ENCODE results near the gene ISG15. TPM values are rescaled to one million over a fixed set of nuclear protein-coding genes. Genes with fewer than 3 reads are reported as not detected.

Gene ISG15
- total and polyA plus RNA-seq, 9 of the 15 experiments (the other 6 are each of a cell fraction or from before 2014, with no cell fraction given), result 0.40 to 58.3 (median 12.2) TPM

DNA sequence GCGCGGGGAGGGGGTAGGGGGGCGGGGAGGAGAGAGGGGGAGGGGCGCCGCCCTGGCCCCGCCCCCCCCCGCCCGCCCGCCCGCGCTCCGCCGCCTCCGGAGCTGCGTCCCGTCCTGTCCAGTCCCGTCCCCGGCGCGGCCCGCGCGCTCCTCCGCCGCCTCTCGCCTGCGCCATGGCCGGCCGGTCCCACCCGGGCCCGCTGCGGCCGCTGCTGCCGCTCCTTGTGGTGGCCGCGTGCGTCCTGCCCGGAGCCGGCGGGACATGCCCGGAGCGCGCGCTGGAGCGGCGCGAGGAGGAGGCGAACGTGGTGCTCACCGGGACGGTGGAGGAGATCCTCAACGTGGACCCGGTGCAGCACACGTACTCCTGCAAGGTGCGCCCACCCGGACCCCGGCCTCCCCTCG, 6.7 kb downstream of the ISG15 start, which contains the start of gene AGRN (continued):
- peak in 1 of 2 experiments; percentile 83; a peak in 2 of 4 replicates for TF ChIP-seq NONO (IDR thresholded peaks at IDR 0.05; ENCODE audit: low read depth in 2 of 2, low read length in 1 of 2)
- TF ChIP-seq PTRF (tag; IDR thresholded peaks at IDR 0.05), result no peak
- peak; percentile 27 for TF ChIP-seq CXXC5 (CRISPR knock-in tag; IDR thresholded peaks at IDR 0.05)
- no peak for TF ChIP-seq PRMT5 (CRISPR knock-in tag; IDR thresholded peaks at IDR 0.05)
- TF ChIP-seq ZNF445 (CRISPR knock-in tag; IDR thresholded peaks at IDR 0.05; ENCODE audit: low read depth), result no peak
- no peak for TF ChIP-seq ZNF3 (CRISPR knock-in tag; IDR thresholded peaks at IDR 0.05)
- TF ChIP-seq, protein P1, sequence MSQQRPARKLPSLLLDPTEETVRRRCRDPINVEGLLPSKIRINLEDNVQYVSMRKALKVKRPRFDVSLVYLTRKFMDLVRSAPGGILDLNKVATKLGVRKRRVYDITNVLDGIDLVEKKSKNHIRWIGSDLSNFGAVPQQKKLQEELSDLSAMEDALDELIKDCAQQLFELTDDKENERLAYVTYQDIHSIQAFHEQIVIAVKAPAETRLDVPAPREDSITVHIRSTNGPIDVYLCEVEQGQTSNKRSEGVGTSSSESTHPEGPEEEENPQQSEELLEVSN (IDR thresholded peaks at IDR 0.05; ENCODE audit: borderline replicate concordance in 1 of 2, extremely low read depth in 1 of 2, insufficient read depth in 1 of 2, insufficient read length in 1 of 2, low read depth in 1 of 2, low read length in 1 of 2, poor library complexity in 1 of 2, severe bottlenecking in 1 of 2), result peak; percentile 51 to 81
- no peak for TF ChIP-seq FOSL1 (tag; conservative IDR thresholded peaks at IDR 0.05)
- TF ChIP-seq PRPF4 (IDR thresholded peaks at IDR 0.05; ENCODE audit: insufficient read depth, low read depth, low read length, poor library complexity, severe bottlenecking), result no peak
- TF ChIP-seq MYC (IDR thresholded peaks at IDR 0.05; ENCODE audit: low read depth, low read length), result 0 out of 2 replicates have a peak, but pooled peaks have one; percentile 27
- no peak for TF ChIP-seq MYC (CRISPR knock-in tag; IDR thresholded peaks at IDR 0.05; ENCODE audit: borderline replicate concordance, low read depth)
- TF ChIP-seq, protein P2, sequence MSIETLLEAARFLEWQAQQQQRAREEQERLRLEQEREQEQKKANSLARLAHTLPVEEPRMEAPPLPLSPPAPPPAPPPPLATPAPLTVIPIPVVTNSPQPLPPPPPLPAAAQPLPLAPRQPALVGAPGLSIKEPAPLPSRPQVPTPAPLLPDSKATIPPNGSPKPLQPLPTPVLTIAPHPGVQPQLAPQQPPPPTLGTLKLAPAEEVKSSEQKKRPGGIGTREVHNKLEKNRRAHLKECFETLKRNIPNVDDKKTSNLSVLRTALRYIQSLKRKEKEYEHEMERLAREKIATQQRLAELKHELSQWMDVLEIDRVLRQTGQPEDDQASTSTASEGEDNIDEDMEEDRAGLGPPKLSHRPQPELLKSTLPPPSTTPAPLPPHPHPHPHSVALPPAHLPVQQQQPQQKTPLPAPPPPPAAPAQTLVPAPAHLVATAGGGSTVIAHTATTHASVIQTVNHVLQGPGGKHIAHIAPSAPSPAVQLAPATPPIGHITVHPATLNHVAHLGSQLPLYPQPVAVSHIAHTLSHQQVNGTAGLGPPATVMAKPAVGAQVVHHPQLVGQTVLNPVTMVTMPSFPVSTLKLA (conservative IDR thresholded peaks at IDR 0.05), result no peak
- TF ChIP-seq ZNF121 (CRISPR knock-in tag; conservative IDR thresholded peaks at IDR 0.05), result no peak
- TF ChIP-seq HDAC2 (IDR thresholded peaks at IDR 0.05), result no peak
- no peak for TF ChIP-seq MCM2 (IDR thresholded peaks at IDR 0.05; ENCODE audit: low read depth)
- TF ChIP-seq ZNF79 (CRISPR knock-in tag; IDR thresholded peaks at IDR 0.05; ENCODE audit: low read depth), result no peak
- no peak for TF ChIP-seq IRF2 (CRISPR knock-in tag; IDR thresholded peaks at IDR 0.05)
- TF ChIP-seq SRSF9 (IDR thresholded peaks at IDR 0.05; ENCODE audit: borderline replicate concordance, low read depth, low read length), result no peak
- TF ChIP-seq SAFB2 (IDR thresholded peaks at IDR 0.05; ENCODE audit: borderline replicate concordance, low read depth, low read length, severe bottlenecking), result no peak
- TF ChIP-seq TCF7L2 (IDR thresholded peaks at IDR 0.05; ENCODE audit: low read depth, low read length), result no peak
- TF ChIP-seq TCF3 (CRISPR knock-in tag; IDR thresholded peaks at IDR 0.05), result no peak
- TF ChIP-seq CAMTA2 (CRISPR knock-in tag; conservative IDR thresholded peaks at IDR 0.05), result no peak
- no peak for TF ChIP-seq ILK (tag; IDR thresholded peaks at IDR 0.05; ENCODE audit: borderline replicate concordance, low read depth)
- no peak for TF ChIP-seq TOE1 (IDR thresholded peaks at IDR 0.05; ENCODE audit: borderline replicate concordance)
- no peak for TF ChIP-seq TOE1 (CRISPR knock-in tag; IDR thresholded peaks at IDR 0.05; ENCODE audit: borderline replicate concordance, low read depth)
- no peak for TF ChIP-seq TAF7 (tag; IDR thresholded peaks at IDR 0.05)
- TF ChIP-seq MTA3 (IDR thresholded peaks at IDR 0.05; ENCODE audit: borderline replicate concordance), result 0 out of 2 replicates have a peak, but pooled peaks have one; percentile 10
